Hair follicular keratinocyte (primary cell): ENCODE data around the gene OR2G6. TPM values are rescaled to one million over a fixed set of nuclear protein-coding genes. Genes with fewer than 3 reads are reported as not detected.

Experiments used
- total RNA-seq: library from RNA; depleted of rRNA; stranded (reverse); fragments of >200 nt; gene quantifications from 2 replicates; pipeline ENCODE4 v1.2.3, GENCODE V29; 2015

The OR2G6 gene
- total RNA-seq: not detected in 2 replicates

DNA sequence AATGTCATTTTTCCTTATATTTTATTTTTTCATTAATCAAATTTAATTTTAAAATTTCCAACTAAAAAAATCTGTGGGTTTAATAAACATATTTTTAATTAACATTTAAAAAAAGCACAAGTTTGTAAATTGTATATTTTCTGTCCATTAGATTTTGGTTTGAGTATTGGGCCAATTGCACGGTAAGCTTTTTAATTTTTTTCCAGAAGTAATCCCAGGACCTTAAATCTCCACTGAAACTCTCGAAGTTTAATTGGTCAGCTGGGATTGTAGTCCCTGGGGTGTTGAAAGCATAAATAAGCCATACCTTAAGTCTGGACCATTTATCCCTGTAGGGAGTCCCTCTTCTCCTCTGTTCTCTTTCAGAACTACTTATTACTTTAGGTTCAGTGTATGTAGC, at the start of gene OR2G6:
OR2G6 (plus strand) TSS at position 301 of the 400 bp plus-strand sequence. CDS start 13,574 bp downstream, outside the sequence.

DNA sequence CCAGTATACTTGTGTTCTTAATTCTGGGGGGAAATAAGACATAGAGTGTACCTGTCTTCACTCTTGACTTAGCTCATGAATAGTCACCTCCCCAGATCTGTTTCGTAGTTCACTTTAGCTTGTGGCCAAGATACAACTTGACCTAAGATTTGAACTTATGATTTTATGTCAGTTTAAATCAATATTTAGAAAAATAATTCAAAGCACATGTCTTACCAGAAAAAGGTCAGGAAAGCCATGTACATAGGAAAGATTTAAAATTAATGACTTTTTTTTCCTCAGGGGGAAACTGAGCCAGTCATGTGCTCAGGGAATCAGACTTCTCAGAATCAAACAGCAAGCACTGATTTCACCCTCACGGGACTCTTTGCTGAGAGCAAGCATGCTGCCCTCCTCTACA, 34.8 kb upstream of the OR2G6 start, which contains the start of gene OR2T3:
OR2T3 (plus strand) TSS at position 301 of the 400 bp plus-strand sequence; CDS start at position 301, 0 bp downstream.

DNA sequence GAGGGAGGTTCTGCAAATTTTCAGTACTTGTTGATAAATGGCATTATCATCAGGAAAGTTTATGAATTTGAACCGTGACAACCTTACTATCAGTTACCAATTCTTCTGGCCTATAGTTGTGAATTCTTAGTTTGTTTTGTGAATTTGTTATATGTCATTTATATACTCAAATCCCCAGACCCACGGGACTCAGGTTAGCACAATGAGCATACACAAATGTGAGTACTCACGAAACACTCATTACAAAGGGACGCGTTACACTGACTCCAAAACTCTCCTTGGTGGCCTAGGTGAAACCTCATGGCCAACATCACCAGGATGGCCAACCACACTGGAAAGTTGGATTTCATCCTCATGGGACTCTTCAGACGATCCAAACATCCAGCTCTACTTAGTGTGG, 19.6 kb upstream of the OR2G6 start, which contains the start of gene OR2T5:
OR2T5 (plus strand) TSS at position 301 of the 400 bp plus-strand sequence; CDS start at position 301, 0 bp downstream.

DNA sequence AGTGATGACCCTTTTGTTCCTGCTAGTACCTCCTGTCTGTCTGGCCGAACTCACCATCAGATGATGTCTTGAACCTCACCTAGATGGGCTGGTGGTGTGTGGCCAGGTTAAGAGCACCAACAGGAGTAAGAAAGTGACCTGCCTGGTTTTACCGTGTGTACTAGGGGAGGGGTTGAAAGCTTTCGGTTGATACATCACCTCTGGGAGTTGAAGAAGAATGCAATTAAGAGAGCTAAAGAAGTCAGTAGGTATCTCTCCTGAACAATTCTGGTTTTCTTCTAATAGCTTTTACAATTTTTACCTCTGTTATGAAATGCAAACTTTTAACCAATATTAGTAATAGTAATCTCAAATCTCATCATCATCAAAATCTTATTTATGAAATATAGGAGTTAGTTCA, 54.8 kb downstream of the OR2G6 start, which contains the start of gene OR2T29:
OR2T29 (minus strand) TSS at position 101 of the 400 bp plus-strand sequence. CDS start 3,281 bp downstream, outside the sequence.

DNA sequence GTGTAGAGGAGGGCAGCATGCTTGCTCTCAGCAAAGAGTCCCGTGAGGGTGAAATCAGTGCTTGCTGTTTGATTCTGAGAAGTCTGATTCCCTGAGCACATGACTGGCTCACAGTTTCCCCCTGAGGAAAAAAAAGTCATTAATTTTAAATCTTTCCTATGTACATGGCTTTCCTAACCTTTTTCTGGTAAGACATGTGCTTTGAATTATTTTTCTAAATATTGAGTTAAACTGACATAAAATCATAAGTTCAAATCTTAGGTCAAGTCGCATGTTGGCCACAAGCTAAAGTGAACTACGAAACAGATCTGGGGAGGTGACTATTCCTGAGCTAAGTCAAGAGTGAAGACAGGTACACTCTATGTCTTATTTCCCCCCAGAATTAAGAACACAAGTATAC, 66.8 kb downstream of the OR2G6 start, which contains the start of gene OR2T34:
OR2T34 (minus strand) TSS at position 101 of the 400 bp plus-strand sequence; CDS start at position 101, 0 bp downstream.

Other genes starting within 250 kb of the OR2G6 start
- not detected in 2 replicates for gene OR2T33, start 230.1 kb upstream of the OR2G6 start, total RNA-seq
- gene OR2T12, start 204.6 kb upstream of the OR2G6 start, total RNA-seq: not detected in 2 replicates
- gene OR2M7, start 183.5 kb upstream of the OR2G6 start, total RNA-seq: not detected in 2 replicates
- not detected in 2 replicates for gene OR14C36, start 159.3 kb upstream of the OR2G6 start, total RNA-seq
- not detected in 2 replicates for gene OR2T4, start 146.4 kb upstream of the OR2G6 start, total RNA-seq
- gene OR2T6, start 132.3 kb upstream of the OR2G6 start, total RNA-seq: not detected in 2 replicates
- gene OR2T1, start 105.0 kb upstream of the OR2G6 start, total RNA-seq: not detected in 2 replicates
- gene OR2T2, start 62.4 kb upstream of the OR2G6 start, total RNA-seq: not detected in 2 replicates
- not detected in 2 replicates for gene OR2T3, start 34.7 kb upstream of the OR2G6 start, total RNA-seq
- gene OR2T5, start 19.5 kb upstream of the OR2G6 start, total RNA-seq: not detected in 2 replicates
- not detected in 2 replicates for gene OR2T29, start 54.7 kb downstream of the OR2G6 start, total RNA-seq
- not detected in 2 replicates for gene OR2T34, start 66.7 kb downstream of the OR2G6 start, total RNA-seq
- gene OR2T10, start 89.6 kb downstream of the OR2G6 start, total RNA-seq: not detected in 2 replicates
- not detected in 2 replicates for gene OR2T11, start 127.0 kb downstream of the OR2G6 start, total RNA-seq
- not detected in 2 replicates for gene OR2T35, start 137.2 kb downstream of the OR2G6 start, total RNA-seq
- gene OR2T27, start 147.5 kb downstream of the OR2G6 start, total RNA-seq: not detected in 2 replicates
- not detected in 2 replicates for gene OR14I1, start 194.7 kb downstream of the OR2G6 start, total RNA-seq
- not detected in 2 replicates for gene LYPD8, start 247.7 kb downstream of the OR2G6 start, total RNA-seq